Natural killer cell (primary cell): ENCODE data around the gene MUC2. TPM values are rescaled to one million over a fixed set of nuclear protein-coding genes. Genes with fewer than 3 reads are reported as not detected.

Experiments used
- ATAC-seq, 3 donors: fragments of 150-1000 bp in 2 of 3; fragments of 200-7000 bp in 1 of 3; cut with Tn5 transposase; 1 replicate in 1 of 3; 2 replicates in 2 of 3; pipeline ENCODE4 v1.10.0; 2021; ENCODE audit warnings: mild to moderate bottlenecking in 2 of 3, moderate library complexity in 2 of 3
- DNase-seq, 2 donors: peaks; one replicate each; pipeline versions ENCODE4 v3.0.0 to v3.0.0-alpha.2; 2013 to 2021; ENCODE audit warnings: mixed read lengths in 1 of 2
- H3K27ac ChIP-seq: one replicate; pipeline ENCODE4 v1.5.1; 2013; ENCODE audit warnings: mild to moderate bottlenecking, low read length
- H3K27me3 ChIP-seq: one replicate; pipeline ENCODE4 v1.6.1; 2013; ENCODE audit warnings: low read length; ENCODE audit not compliant: control insufficient read depth, insufficient read depth
- H3K36me3 ChIP-seq: one replicate; pipeline ENCODE4 v1.6.1; 2013; ENCODE audit warnings: low read length; ENCODE audit not compliant: control insufficient read depth, insufficient read depth
- H3K4me1 ChIP-seq: one replicate; pipeline ENCODE4 v1.6.1; 2013; ENCODE audit warnings: low read length; ENCODE audit not compliant: control insufficient read depth, insufficient read depth
- H3K4me3 ChIP-seq: one replicate; pipeline ENCODE4 v1.5.1; 2013; ENCODE audit warnings: low read length
- H3K9me3 ChIP-seq: one replicate; pipeline ENCODE4 v1.6.1; 2013; ENCODE audit warnings: low read length; ENCODE audit not compliant: control insufficient read depth, insufficient read depth
- H3K27ac Mint-ChIP-seq, 2 donors: one replicate each; pipeline ENCODE4 v1.8.0; 2022; ENCODE audit warnings: mild to moderate bottlenecking in 2 of 2, mixed read lengths in 2 of 2, moderate library complexity in 1 of 2
- H3K27me3 Mint-ChIP-seq, 2 donors: one replicate each; pipeline ENCODE4 v1.8.0; 2022; ENCODE audit warnings: low read depth in 2 of 2, mixed read lengths in 2 of 2
- H3K36me3 Mint-ChIP-seq: one replicate; pipeline ENCODE4 v1.8.0; 2022; ENCODE audit warnings: mixed read lengths
- H3K4me1 Mint-ChIP-seq, 2 donors: one replicate each; pipeline ENCODE4 v1.8.0; 2022; ENCODE audit warnings: mixed read lengths in 2 of 2
- H3K4me3 Mint-ChIP-seq: one replicate; pipeline ENCODE4 v1.8.0; 2022; ENCODE audit warnings: mild to moderate bottlenecking, moderate library complexity, mixed read lengths
- H3K9me3 Mint-ChIP-seq, 2 donors: one replicate each; pipeline ENCODE4 v1.8.0; 2022; ENCODE audit warnings: mixed read lengths in 2 of 2
- CTCF ChIP-seq: fragments of 200-600 bp; IDR thresholded peaks from one replicate; pipeline ENCODE4 v1.8.0; 2022; ENCODE audit warnings: antibody characterized with exemption
- WGBS: methylation state at CpG from one replicate; pipeline ENCODE4 v1.1.7; 2013; ENCODE audit warnings: missing lambda C conversion rate; ENCODE audit not compliant: insufficient coverage; 5-methylcytosine and 5-hydroxymethylcytosine counted together
- intact Hi-C: fragments of 100-400 bp; cut with micrococcal nuclease; formaldehyde crosslinking; loops from one replicate; pipeline ENCODE4 v1.14.2; 2022
- total RNA-seq, 4 donors: library from RNA; stranded (reverse); fragments of 120-200 nt in 1 of 4; gene quantifications; one replicate each; pipeline versions ENCODE4 v1.2.3 to v1.2.4, GENCODE V29; 2013 to 2022

MUC2 gene
- total RNA-seq, 3 donors from 2014 or later (not counting 1 experiment from before 2014, with no cell fraction given), result not detected

GRCh38 chr11:1072116-1072820, 2.4 kb upstream of the MUC2 start:
- Mint-ChIP-seq H3K4me1 (no peaks in the 10 kb centered on the region), H3K27ac (no peak overlapping the region), H3K27me3 (peaks cover 0 to 5% of the 10 kb centered on the region in 2 donors), H3K4me3 (no peak overlapping the region), H3K36me3 (no peaks in the 10 kb centered on the region), H3K9me3 (no peaks in the 10 kb centered on the region)
- intact Hi-C loops, result no loop called here
- Histone ChIP-seq H3K27me3 (no peaks in the 10 kb centered on the region), H3K4me1 (no peaks in the 10 kb centered on the region), H3K27ac (no peak overlapping the region), H3K36me3 (no peaks in the 10 kb centered on the region), H3K9me3 (no peaks in the 10 kb centered on the region), H3K4me3 (no peak overlapping the region)
- no peak for TF ChIP-seq CTCF
- ATAC-seq, result no peak
- WGBS, result 75% methylated on average over 18 of the region's 18 CpGs
- no peak for DNase-seq

GRCh38 chr11:1072821-1073231, 1.8 kb upstream of the MUC2 start:
- H3K36me3 Mint-ChIP-seq, result no peaks in the 10 kb centered on the region
- Histone ChIP-seq H3K4me3 (no peak overlapping the region), H3K4me1 (no peaks in the 10 kb centered on the region), H3K27me3 (no peaks in the 10 kb centered on the region), H3K27ac (no peak overlapping the region), H3K9me3 (no peaks in the 10 kb centered on the region), H3K36me3 (no peaks in the 10 kb centered on the region)
- intact Hi-C loops, result no loop called here
- ATAC-seq (no peak), DNase-seq (no peak)
- WGBS, result 82% methylated on average over 9 of the region's 9 CpGs
- peaks cover 0 to 5% of the 10 kb centered on the region in 2 donors for H3K27me3 Mint-ChIP-seq
- no peak overlapping the region for H3K27ac Mint-ChIP-seq
- no peak for TF ChIP-seq CTCF
- H3K4me1 Mint-ChIP-seq, result no peaks in the 10 kb centered on the region
- H3K9me3 Mint-ChIP-seq, result no peaks in the 10 kb centered on the region
- H3K4me3 Mint-ChIP-seq, result no peak overlapping the region

- no peaks in the 10 kb centered on the region for H3K9me3 ChIP-seq
- Mint-ChIP-seq H3K27me3 (peaks cover 0 to 5% of the 10 kb centered on the region in 2 donors), H3K36me3 (no peaks in the 10 kb centered on the region), H3K4me3 (no peak overlapping the region), H3K4me1 (no peaks in the 10 kb centered on the region), H3K9me3 (no peaks in the 10 kb centered on the region), H3K27ac (no peak overlapping the region)
- DNase-seq (peak in 1 of 2 donors; percentile 12), ATAC-seq (no peak)
- H3K4me1 ChIP-seq, result no peaks in the 10 kb centered on the region
- no peak overlapping the region for H3K27ac ChIP-seq
- H3K36me3 ChIP-seq, result no peaks in the 10 kb centered on the region
- TF ChIP-seq CTCF, result no peak
- no peaks in the 10 kb centered on the region for H3K27me3 ChIP-seq
- WGBS, result 46% methylated on average over 13 of the region's 13 CpGs
- intact Hi-C loops, result no loop called here
- H3K4me3 ChIP-seq, result no peak overlapping the region
Measured at GRCh38 chr11:1073261-1073724, 1.4 kb upstream of the MUC2 start.

GRCh38 chr11:1073851-1074243, 827 bp upstream of the MUC2 start:
- no peak overlapping the region for H3K4me3 Mint-ChIP-seq
- WGBS, result 88% methylated on average over 11 of the region's 11 CpGs
- no peaks in the 10 kb centered on the region for H3K36me3 Mint-ChIP-seq
- H3K27me3 ChIP-seq, result no peaks in the 10 kb centered on the region
- H3K9me3 Mint-ChIP-seq, result no peaks in the 10 kb centered on the region
- no peaks in the 10 kb centered on the region for H3K9me3 ChIP-seq
- no peaks in the 10 kb centered on the region for H3K4me1 Mint-ChIP-seq
- H3K27ac ChIP-seq, result no peak overlapping the region
- no peak overlapping the region for H3K27ac Mint-ChIP-seq
- DNase-seq (peak in 1 of 2 donors; percentile 11), ATAC-seq (no peak)
- no peaks in the 10 kb centered on the region for H3K36me3 ChIP-seq
- no peak for TF ChIP-seq CTCF
- peaks cover 0 to 5% of the 10 kb centered on the region in 2 donors for H3K27me3 Mint-ChIP-seq
- H3K4me1 ChIP-seq, result no peaks in the 10 kb centered on the region
- H3K4me3 ChIP-seq, result no peak overlapping the region
- intact Hi-C loops, result no loop called here
